Measurements from ENCODE around the gene LPIN2.

DNA sequence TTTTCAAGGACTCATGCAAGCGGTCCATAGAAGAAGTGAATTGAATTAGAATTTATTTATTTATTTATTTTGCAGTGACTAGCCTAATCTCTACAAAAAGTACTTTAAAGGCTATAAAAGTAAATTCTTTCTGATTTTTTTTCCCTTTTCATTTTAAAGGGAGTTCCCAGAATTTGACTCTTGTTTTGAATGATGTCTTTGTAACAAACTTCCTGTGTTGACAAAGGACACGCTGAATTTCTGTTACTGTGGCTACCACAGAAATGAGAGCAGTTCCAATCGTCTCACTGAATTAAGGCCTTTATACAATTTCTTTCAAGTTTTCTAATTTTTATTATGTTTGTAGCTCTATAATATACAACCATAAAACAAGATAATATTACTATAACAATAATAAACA is 46.3 kb upstream of the LPIN2 start:
- no peak for TF ChIP-seq EZH2 (IDR thresholded peaks at IDR 0.05; ENCODE audit: insufficient read depth, poor library complexity, severe bottlenecking)
- no peak for TF ChIP-seq EZH2phosphoT487 (IDR thresholded peaks at IDR 0.05; ENCODE audit: insufficient read depth, low read depth)
